ENCODE results near the gene ERN1. TPM values are rescaled to one million over a fixed set of nuclear protein-coding genes. Genes with fewer than 3 reads are reported as not detected.

The ERN1 gene
- total and polyA plus RNA-seq, 2 donors (not counting 3 experiments of a cell fraction or from before 2014, with no cell fraction given): 9.1 to 21.5 TPM

GRCh38 chr17:64124609-64125008, 5.3 kb downstream of the ERN1 start:
- POLR2A ChIA-PET: no interaction called here
- BruUV-seq (replicated peaks): no TSS peak
- H3K4me1 ChIP-seq (ENCODE audit: control insufficient read depth, extremely low read depth, insufficient read depth, low read length): peaks cover 12% of the 10 kb centered on the region
- no peaks in the 10 kb centered on the region for H3K36me3 ChIP-seq (ENCODE audit: control insufficient read depth in 2 of 2, extremely low read depth in 1 of 2, insufficient read depth in 2 of 2, low read length in 2 of 2)
- H3K79me2 ChIP-seq (ENCODE audit: control insufficient read depth, insufficient read depth, low read length): peaks cover 40% of the 10 kb centered on the region
- no peak overlapping the region for H3K4me3 ChIP-seq (replicated peaks in 1 of 3; ENCODE audit: insufficient read depth in 1 of 3, low read depth in 1 of 3, low read length in 3 of 3)
- no peaks in the 10 kb centered on the region for H3K9me3 ChIP-seq (replicated peaks; ENCODE audit: control insufficient read depth, insufficient read depth, low read length)
- H3K4me2 ChIP-seq (ENCODE audit: insufficient read depth, low read length): no peak overlapping the region
- H3K27me3 ChIP-seq (ENCODE audit: control insufficient read depth in 2 of 2, insufficient read depth in 2 of 2, low read length in 2 of 2): no peaks in the 10 kb centered on the region
- TF ChIP-seq EZH2 (IDR thresholded peaks at IDR 0.05; ENCODE audit: borderline replicate concordance, low read depth, low read length, severe bottlenecking) (no peak), POLR2A (IDR thresholded peaks at IDR 0.05; ENCODE audit: low read depth, low read length) (no peak), GATA2 (IDR thresholded peaks at IDR 0.05; ENCODE audit: insufficient read depth, insufficient read length, low read depth, low read length) (no peak), POLR2AphosphoS5 (IDR thresholded peaks at IDR 0.05; ENCODE audit: insufficient read depth, low read depth, low read length) (no peak), FOS (IDR thresholded peaks at IDR 0.05; ENCODE audit: borderline replicate concordance, insufficient read depth, low read length) (no peak), MYC (IDR thresholded peaks at IDR 0.05; ENCODE audit: low read depth, low read length) (no peak), JUN (IDR thresholded peaks at IDR 0.05; ENCODE audit: borderline replicate concordance, insufficient read depth, insufficient read length, low read depth) (no peak), CTCF (IDR thresholded peaks at IDR 0.05; ENCODE audit: extremely low read depth in 1 of 2, insufficient read depth in 1 of 2, low read depth in 1 of 2, low read length in 2 of 2) (no peak), MAX (IDR thresholded peaks at IDR 0.05; ENCODE audit: insufficient read depth, insufficient read length) (no peak)
- no peak overlapping the region for H2AFZ ChIP-seq (ENCODE audit: low read depth, low read length)
- H3K27ac ChIP-seq (ENCODE audit: insufficient read depth, low read depth, low read length): no peak overlapping the region
- CTCF ChIA-PET: interaction anchor here (0.9 to 2.5 kb wide), 4 partner anchors 9 to 158 kb away, joined by 4 to 9 read pairs (median 6); no protein-coding TSS in a partner anchor
- H3K9ac ChIP-seq (replicated peaks; ENCODE audit: extremely low read depth, insufficient read depth, low read length): no peak overlapping the region
- dilution Hi-C loops (cut with MboI; ENCODE audit: extremely low pct_ligation_motif_present, low sequenced_read_pairs) (loop anchor here (25.0 kb wide), 1 partner anchor 87 kb away; no protein-coding TSS in a partner anchor), intact Hi-C loops (cut with micrococcal nuclease) (no loop called here)
- no peaks in the 10 kb centered on the region for H3K9me1 ChIP-seq (replicated peaks; ENCODE audit: control insufficient read depth, extremely low read depth, insufficient read depth, low read length)
- no peaks in the 10 kb centered on the region for H4K20me1 ChIP-seq (replicated peaks; ENCODE audit: control insufficient read depth, extremely low read depth, insufficient read depth, low read length)
- FAIRE-seq (no peak), DNase-seq (ENCODE audit: low read depth, low spot score) (no peak)
